Right atrium auricular region (tissue), 2 donors: ENCODE measurements around the gene PRR36. TPM values are rescaled to one million over a fixed set of nuclear protein-coding genes. Genes with fewer than 3 reads are reported as not detected.

Source experiments
- DNase-seq: peaks from one replicate; pipeline ENCODE4 v3.0.0-alpha.2; 2019; ENCODE audit warnings: low spot score
- H3K27ac ChIP-seq, 2 donors: fragments of 200-600 bp; sonication (generic); 1 replicate in 1 of 2; 2 replicates in 1 of 2; pipeline ENCODE4 v1.5.1; 2016 to 2019
- H3K27me3 ChIP-seq, 2 donors: fragments of 200-600 bp; sonication (generic); one replicate each; pipeline versions ENCODE4 v1.5.1 to v1.6.0; 2017 to 2019
- H3K36me3 ChIP-seq: fragments of 200-600 bp; sonication (generic); one replicate; pipeline ENCODE4 v1.5.1; 2016
- H3K4me1 ChIP-seq, 2 donors: fragments of 200-600 bp; sonication (generic); one replicate each; pipeline versions ENCODE4 v1.5.1 to v1.6.0; 2017 to 2019
- H3K4me3 ChIP-seq, 2 donors: fragments of 200-600 bp; sonication (generic); 1 replicate in 1 of 2; 2 replicates in 1 of 2; pipeline ENCODE4 v1.5.1; 2017 to 2019; ENCODE audit warnings: mild to moderate bottlenecking in 1 of 2, moderate library complexity in 1 of 2
- H3K9me3 ChIP-seq, 2 donors: fragments of 200-600 bp; sonication (generic); one replicate each; pipeline ENCODE4 v1.5.1; 2019
- CTCF ChIP-seq, 2 donors: fragments of 200-600 bp; sonication (generic); IDR thresholded peaks; one replicate each; pipeline ENCODE4 v1.5.1; 2019; ENCODE audit warnings: antibody characterized with exemption in 2 of 2
- total RNA-seq, 2 donors: library from RNA; depleted of rRNA; stranded (reverse); fragments of >200 nt; gene quantifications; one replicate each; pipeline ENCODE4 v1.1.0, GENCODE V29; 2016

The PRR36 gene
- total RNA-seq, 2 donors from 2014 or later: not detected

GRCh38 chr19:7847664-7848063 is 26.5 kb downstream of the PRR36 start:
- TF ChIP-seq CTCF (IDR thresholded peaks at IDR 0.05): no peak
- Histone ChIP-seq H3K4me3 (no peak overlapping the region), H3K27me3 (no peaks in the 10 kb centered on the region), H3K4me1 (peaks cover 0 to 10% of the 10 kb centered on the region in 2 donors), H3K27ac (no peak overlapping the region), H3K36me3 (no peaks in the 10 kb centered on the region), H3K9me3 (no peaks in the 10 kb centered on the region)
- DNase-seq: no peak

GRCh38 chr19:7846155-7846646 is 28.0 kb downstream of the PRR36 start:
- TF ChIP-seq CTCF (IDR thresholded peaks at IDR 0.05): no peak
- DNase-seq: no peak
- peaks cover 0 to 10% of the 10 kb centered on the region in 2 donors for H3K4me1 ChIP-seq

GRCh38 chr19:7845390-7846154 is 28.6 kb downstream of the PRR36 start:
- Histone ChIP-seq H3K9me3 (no peaks in the 10 kb centered on the region), H3K4me3 (no peak overlapping the region), H3K36me3 (no peaks in the 10 kb centered on the region), H3K27me3 (no peaks in the 10 kb centered on the region), H3K4me1 (peaks cover 0 to 7% of the 10 kb centered on the region in 2 donors), H3K27ac (no peak overlapping the region)
- DNase-seq: no peak
- no peak for TF ChIP-seq CTCF (IDR thresholded peaks at IDR 0.05)

More at GRCh38 chr19:7846155-7846646, 28.0 kb downstream of the PRR36 start:
- Histone ChIP-seq H3K27ac (no peak overlapping the region), H3K36me3 (no peaks in the 10 kb centered on the region), H3K9me3 (no peaks in the 10 kb centered on the region), H3K4me3 (no peak overlapping the region), H3K27me3 (no peaks in the 10 kb centered on the region)

- Histone ChIP-seq H3K4me3 (no peak overlapping the region), H3K27me3 (no peaks in the 10 kb centered on the region), H3K36me3 (no peaks in the 10 kb centered on the region), H3K4me1 (peaks cover 0 to 3% of the 10 kb centered on the region in 2 donors), H3K9me3 (no peaks in the 10 kb centered on the region), H3K27ac (no peak overlapping the region)
- TF ChIP-seq CTCF (IDR thresholded peaks at IDR 0.05): no peak
- no peak for DNase-seq
Observed at GRCh38 chr19:7844951-7845350, 29.2 kb downstream of the PRR36 start.

GRCh38 chr19:7844405-7844804 is 29.8 kb downstream of the PRR36 start:
- H3K4me1 ChIP-seq: no peaks in the 10 kb centered on the region
- no peaks in the 10 kb centered on the region for H3K27me3 ChIP-seq
- no peak overlapping the region for H3K27ac ChIP-seq
- DNase-seq: no peak
- TF ChIP-seq CTCF (IDR thresholded peaks at IDR 0.05): no peak
- H3K4me3 ChIP-seq: no peak overlapping the region
- H3K36me3 ChIP-seq: no peaks in the 10 kb centered on the region
- H3K9me3 ChIP-seq: no peaks in the 10 kb centered on the region
